Astrocyte (in vitro differentiated cells and primary cell): ENCODE data around the gene AIF1. TPM values are rescaled to one million over a fixed set of nuclear protein-coding genes. Genes with fewer than 3 reads are reported as not detected.

Experiments
- DNase-seq: peaks from one replicate; pipeline ENCODE4 v3.0.0-alpha.2; 2010; ENCODE audit warnings: low read depth
- FAIRE-seq: peaks from 2 replicates; lab custom pipeline; 2011; peaks lifted over from hg19 to GRCh38; lab: Jason Lieb, UNC
- H2AFZ ChIP-seq: 2 replicates; pipeline ENCODE4 v1.6.0; 2012; ENCODE audit warnings: low read depth, low read length, inconsistent platforms
- H3K27ac ChIP-seq: 2 replicates; pipeline ENCODE4 v1.5.1; 2011; ENCODE audit warnings: low read depth, low read length, inconsistent platforms
- H3K27me3 ChIP-seq: 2 replicates; pipeline ENCODE4 v1.6.0; 2011; ENCODE audit warnings: low read length, inconsistent platforms; ENCODE audit not compliant: insufficient read depth
- H3K36me3 ChIP-seq: 2 replicates; pipeline ENCODE4 v1.5.1; 2011; ENCODE audit warnings: low read length, inconsistent platforms; ENCODE audit not compliant: insufficient read depth
- H3K4me1 ChIP-seq: 2 replicates; pipeline ENCODE4 v1.5.1; 2011; ENCODE audit warnings: low read length, inconsistent platforms; ENCODE audit not compliant: insufficient read depth
- H3K4me2 ChIP-seq: 2 replicates; pipeline ENCODE4 v1.6.0; 2012; ENCODE audit warnings: low read length, inconsistent platforms
- H3K4me3 ChIP-seq: 2 replicates; pipeline ENCODE4 v1.5.1; 2011; ENCODE audit warnings: low read depth, mild to moderate bottlenecking, low read length, inconsistent platforms; ENCODE audit not compliant: insufficient read depth
- H3K79me2 ChIP-seq: 2 replicates; pipeline ENCODE4 v1.6.0; 2012; ENCODE audit warnings: mild to moderate bottlenecking, low read length, inconsistent platforms; ENCODE audit not compliant: insufficient read depth
- H3K9ac ChIP-seq: 2 replicates; pipeline ENCODE4 v1.6.0; 2012; ENCODE audit warnings: mild to moderate bottlenecking, low read length, inconsistent platforms
- H3K9me3 ChIP-seq: 2 replicates; pipeline ENCODE4 v1.5.1; 2012; ENCODE audit warnings: low read depth, mild to moderate bottlenecking, low read length, inconsistent platforms; ENCODE audit not compliant: insufficient read depth
- H4K20me1 ChIP-seq: 2 replicates; pipeline ENCODE4 v1.6.0; 2012; ENCODE audit warnings: low read length, inconsistent platforms; ENCODE audit not compliant: insufficient read depth
- H3K27ac Mint-ChIP-seq: one replicate; pipeline ENCODE4 v1.8.0; 2021; ENCODE audit warnings: mild to moderate bottlenecking, mixed read lengths; ENCODE audit not compliant: unreplicated experiment
- H3K27me3 Mint-ChIP-seq: one replicate; pipeline ENCODE4 v1.8.0; 2021; ENCODE audit warnings: low read depth, mixed read lengths; ENCODE audit not compliant: unreplicated experiment
- H3K36me3 Mint-ChIP-seq: one replicate; pipeline ENCODE4 v1.8.0; 2021; ENCODE audit warnings: low read depth, mixed read lengths; ENCODE audit not compliant: unreplicated experiment
- H3K4me1 Mint-ChIP-seq: one replicate; pipeline ENCODE4 v1.8.0; 2021; ENCODE audit warnings: low read depth, mixed read lengths; ENCODE audit not compliant: unreplicated experiment
- H3K4me3 Mint-ChIP-seq: one replicate; pipeline ENCODE4 v1.8.0; 2021; ENCODE audit warnings: mild to moderate bottlenecking, moderate library complexity, mixed read lengths; ENCODE audit not compliant: unreplicated experiment
- H3K9me3 Mint-ChIP-seq: one replicate; pipeline ENCODE4 v1.8.0; 2021; ENCODE audit warnings: mild to moderate bottlenecking, mixed read lengths; ENCODE audit not compliant: unreplicated experiment
- CTCF ChIP-seq: IDR thresholded peaks from 2 replicates; pipeline ENCODE4 v1.5.1; 2011; ENCODE audit warnings: low read depth, mild to moderate bottlenecking, inconsistent platforms, low read length, moderate library complexity; ENCODE audit not compliant: insufficient read depth
- EZH2 ChIP-seq: IDR thresholded peaks from 2 replicates; pipeline ENCODE4 v1.6.1; 2012; ENCODE audit warnings: mild to moderate bottlenecking, low read length, inconsistent platforms; ENCODE audit not compliant: insufficient read depth
- total RNA-seq: library from RNA; stranded (reverse); gene quantifications from 2 replicates; pipeline ENCODE4 v1.2.1, GENCODE V29; 2021

Gene AIF1
- total RNA-seq, 1 donor from 2014 or later = not detected

GRCh38 chr6:31664790-31665500 lies 49.9 kb downstream of the AIF1 start, which contains the start of gene GPANK1:
GPANK1 (minus strand) TSS chr6:31664997; CDS start chr6:31664478, 519 bp downstream.
- Histone ChIP-seq H3K36me3 (peaks cover 27% of the 10 kb centered on the region), H3K9ac (peak within 1 kb of the TSS; percentile 99), H3K4me3 (peak within 1 kb of the TSS; percentile 94), H3K4me2 (peak within 1 kb of the TSS; percentile 98), H2AFZ (peak within 1 kb of the TSS; percentile 57), H4K20me1 (peaks cover 28% of the 10 kb centered on the region), H3K27me3 (no peaks in the 10 kb centered on the region), H3K27ac (peak within 1 kb of the TSS; percentile 90), H3K79me2 (peaks cover 87% of the 10 kb centered on the region), H3K4me1 (peaks cover 31% of the 10 kb centered on the region), H3K9me3 (no peaks in the 10 kb centered on the region)
- FAIRE-seq = no peak
- DNase-seq = peak; percentile 88
- TF ChIP-seq CTCF (no peak), EZH2 (no peak)
- Mint-ChIP-seq H3K27ac (peak within 1 kb of the TSS; percentile 95), H3K9me3 (no peaks in the 10 kb centered on the region), H3K36me3 (peaks cover 14% of the 10 kb centered on the region), H3K4me1 (peaks cover 30% of the 10 kb centered on the region), H3K27me3 (no peaks in the 10 kb centered on the region), H3K4me3 (peak within 1 kb of the TSS; percentile 98)

DNA sequence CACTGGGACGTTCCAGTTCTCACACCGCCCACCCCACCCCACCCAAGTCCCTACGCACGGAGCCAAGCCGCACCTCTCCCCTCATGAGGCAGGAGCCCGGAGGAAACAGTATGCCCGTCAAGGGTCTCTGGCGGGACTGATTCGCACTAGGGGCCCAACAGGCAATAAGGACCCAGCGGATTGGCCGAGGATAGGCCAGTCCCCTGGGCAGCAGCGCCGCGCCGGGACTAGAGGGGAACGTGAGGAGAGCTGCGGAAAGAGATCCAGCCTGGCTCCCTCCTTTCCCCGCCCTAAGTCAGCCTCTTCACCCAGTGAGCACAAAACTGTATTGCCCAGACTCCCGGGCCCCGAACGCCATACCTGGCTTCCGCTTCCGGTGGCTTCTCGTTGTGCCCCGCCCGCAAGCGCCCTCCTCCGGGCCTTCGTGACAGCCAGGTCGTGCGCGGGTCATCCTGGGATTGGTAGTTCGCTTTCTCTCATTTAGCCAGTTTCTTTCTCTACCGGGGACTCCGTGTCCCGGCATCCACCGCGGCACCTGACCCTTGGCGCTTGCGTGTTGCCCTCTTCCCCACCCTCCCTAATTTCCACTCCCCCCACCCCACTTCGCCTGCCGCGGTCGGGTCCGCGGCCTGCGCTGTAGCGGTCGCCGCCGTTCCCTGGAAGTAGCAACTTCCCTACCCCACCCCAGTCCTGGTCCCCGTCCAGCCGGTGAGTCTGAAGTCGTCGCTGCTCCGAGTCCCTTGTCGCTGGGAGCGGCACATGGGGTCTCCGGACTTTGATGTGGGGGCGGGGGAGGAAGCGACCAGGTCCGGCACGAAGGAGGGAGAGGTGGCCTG lies 50.7 kb downstream of the AIF1 start, which contains the start of gene CSNK2B:
TSS of gene CSNK2B (plus strand) at position 580 of the 836 bp plus-strand sequence. CDS start 752 bp downstream, outside the sequence.
- Histone ChIP-seq H3K4me2 (peak within 1 kb of the TSS; percentile 98), H3K27ac (peak within 1 kb of the TSS; percentile 90), H2AFZ (peak within 1 kb of the TSS; percentile 76), H3K79me2 (peaks cover 85% of the 10 kb centered on the region), H3K9ac (peak within 1 kb of the TSS; percentile 99), H3K36me3 (peaks cover 32% of the 10 kb centered on the region), H3K4me3 (peak within 1 kb of the TSS; percentile 94), H3K4me1 (peaks cover 28% of the 10 kb centered on the region), H3K27me3 (no peaks in the 10 kb centered on the region), H3K9me3 (no peaks in the 10 kb centered on the region), H4K20me1 (peaks cover 32% of the 10 kb centered on the region)
- H3K9me3 Mint-ChIP-seq = no peaks in the 10 kb centered on the region
- peaks cover 14% of the 10 kb centered on the region for H3K36me3 Mint-ChIP-seq
- no peaks in the 10 kb centered on the region for H3K27me3 Mint-ChIP-seq
- TF ChIP-seq CTCF (no peak), EZH2 (no peak)
- H3K4me3 Mint-ChIP-seq = peak within 1 kb of the TSS; percentile 98
- DNase-seq = peak; percentile 94
- no peak for FAIRE-seq
- H3K27ac Mint-ChIP-seq = peak within 1 kb of the TSS; percentile 95
- H3K4me1 Mint-ChIP-seq = peaks cover 30% of the 10 kb centered on the region
